Astrocyte (in vitro differentiated cells and primary cell): ENCODE data around the gene CLN3. TPM values are rescaled to one million over a fixed set of nuclear protein-coding genes. Genes with fewer than 3 reads are reported as not detected.

Experiments
- DNase-seq: peaks from one replicate; pipeline ENCODE4 v3.0.0-alpha.2; 2010; ENCODE audit warnings: low read depth
- FAIRE-seq: peaks from 2 replicates; lab custom pipeline; 2011; peaks lifted over from hg19 to GRCh38; lab: Jason Lieb, UNC
- H2AFZ ChIP-seq: 2 replicates; pipeline ENCODE4 v1.6.0; 2012; ENCODE audit warnings: low read depth, low read length, inconsistent platforms
- H3K27ac ChIP-seq: 2 replicates; pipeline ENCODE4 v1.5.1; 2011; ENCODE audit warnings: low read depth, low read length, inconsistent platforms
- H3K27me3 ChIP-seq: 2 replicates; pipeline ENCODE4 v1.6.0; 2011; ENCODE audit warnings: low read length, inconsistent platforms; ENCODE audit not compliant: insufficient read depth
- H3K36me3 ChIP-seq: 2 replicates; pipeline ENCODE4 v1.5.1; 2011; ENCODE audit warnings: low read length, inconsistent platforms; ENCODE audit not compliant: insufficient read depth
- H3K4me1 ChIP-seq: 2 replicates; pipeline ENCODE4 v1.5.1; 2011; ENCODE audit warnings: low read length, inconsistent platforms; ENCODE audit not compliant: insufficient read depth
- H3K4me2 ChIP-seq: 2 replicates; pipeline ENCODE4 v1.6.0; 2012; ENCODE audit warnings: low read length, inconsistent platforms
- H3K4me3 ChIP-seq: 2 replicates; pipeline ENCODE4 v1.5.1; 2011; ENCODE audit warnings: low read depth, mild to moderate bottlenecking, low read length, inconsistent platforms; ENCODE audit not compliant: insufficient read depth
- H3K79me2 ChIP-seq: 2 replicates; pipeline ENCODE4 v1.6.0; 2012; ENCODE audit warnings: mild to moderate bottlenecking, low read length, inconsistent platforms; ENCODE audit not compliant: insufficient read depth
- H3K9ac ChIP-seq: 2 replicates; pipeline ENCODE4 v1.6.0; 2012; ENCODE audit warnings: mild to moderate bottlenecking, low read length, inconsistent platforms
- H3K9me3 ChIP-seq: 2 replicates; pipeline ENCODE4 v1.5.1; 2012; ENCODE audit warnings: low read depth, mild to moderate bottlenecking, low read length, inconsistent platforms; ENCODE audit not compliant: insufficient read depth
- H4K20me1 ChIP-seq: 2 replicates; pipeline ENCODE4 v1.6.0; 2012; ENCODE audit warnings: low read length, inconsistent platforms; ENCODE audit not compliant: insufficient read depth
- H3K27ac Mint-ChIP-seq: one replicate; pipeline ENCODE4 v1.8.0; 2021; ENCODE audit warnings: mild to moderate bottlenecking, mixed read lengths; ENCODE audit not compliant: unreplicated experiment
- H3K27me3 Mint-ChIP-seq: one replicate; pipeline ENCODE4 v1.8.0; 2021; ENCODE audit warnings: low read depth, mixed read lengths; ENCODE audit not compliant: unreplicated experiment
- H3K36me3 Mint-ChIP-seq: one replicate; pipeline ENCODE4 v1.8.0; 2021; ENCODE audit warnings: low read depth, mixed read lengths; ENCODE audit not compliant: unreplicated experiment
- H3K4me1 Mint-ChIP-seq: one replicate; pipeline ENCODE4 v1.8.0; 2021; ENCODE audit warnings: low read depth, mixed read lengths; ENCODE audit not compliant: unreplicated experiment
- H3K4me3 Mint-ChIP-seq: one replicate; pipeline ENCODE4 v1.8.0; 2021; ENCODE audit warnings: mild to moderate bottlenecking, moderate library complexity, mixed read lengths; ENCODE audit not compliant: unreplicated experiment
- H3K9me3 Mint-ChIP-seq: one replicate; pipeline ENCODE4 v1.8.0; 2021; ENCODE audit warnings: mild to moderate bottlenecking, mixed read lengths; ENCODE audit not compliant: unreplicated experiment
- CTCF ChIP-seq: IDR thresholded peaks from 2 replicates; pipeline ENCODE4 v1.5.1; 2011; ENCODE audit warnings: low read depth, mild to moderate bottlenecking, inconsistent platforms, low read length, moderate library complexity; ENCODE audit not compliant: insufficient read depth
- EZH2 ChIP-seq: IDR thresholded peaks from 2 replicates; pipeline ENCODE4 v1.6.1; 2012; ENCODE audit warnings: mild to moderate bottlenecking, low read length, inconsistent platforms; ENCODE audit not compliant: insufficient read depth
- total RNA-seq: library from RNA; stranded (reverse); gene quantifications from 2 replicates; pipeline ENCODE4 v1.2.1, GENCODE V29; 2021

Gene CLN3
- total RNA-seq, 1 donor from 2014 or later = 26.0 TPM

GRCh38 chr16:28526201-28527099 is 34.6 kb upstream of the CLN3 start:
- Mint-ChIP-seq H3K4me3 (no peak overlapping the region), H3K27me3 (peaks cover 14% of the 10 kb centered on the region), H3K27ac (peak overlapping the region; percentile 20), H3K9me3 (peaks cover 3% of the 10 kb centered on the region), H3K36me3 (peaks cover under 1% of the 10 kb centered on the region), H3K4me1 (no peaks in the 10 kb centered on the region)
- no peaks in the 10 kb centered on the region for H3K79me2 ChIP-seq
- no peak overlapping the region for H3K27ac ChIP-seq
- H3K27me3 ChIP-seq = no peaks in the 10 kb centered on the region
- no peak overlapping the region for H3K4me2 ChIP-seq
- TF ChIP-seq CTCF (no peak), EZH2 (no peak)
- FAIRE-seq (no peak), DNase-seq (no peak)
- H4K20me1 ChIP-seq = no peaks in the 10 kb centered on the region
- H3K4me1 ChIP-seq = no peaks in the 10 kb centered on the region
- H3K9ac ChIP-seq = no peak overlapping the region
- no peak overlapping the region for H3K4me3 ChIP-seq
- no peaks in the 10 kb centered on the region for H3K9me3 ChIP-seq
- no peak overlapping the region for H2AFZ ChIP-seq
- H3K36me3 ChIP-seq = no peaks in the 10 kb centered on the region

- peaks cover 20% of the 10 kb centered on the region for H3K27me3 Mint-ChIP-seq
- Histone ChIP-seq H3K9ac (no peak overlapping the region), H3K36me3 (no peaks in the 10 kb centered on the region), H4K20me1 (no peaks in the 10 kb centered on the region), H3K27me3 (no peaks in the 10 kb centered on the region), H2AFZ (no peak overlapping the region), H3K4me1 (no peaks in the 10 kb centered on the region), H3K4me2 (no peak overlapping the region), H3K79me2 (no peaks in the 10 kb centered on the region), H3K4me3 (no peak overlapping the region), H3K9me3 (no peaks in the 10 kb centered on the region), H3K27ac (no peak overlapping the region)
- DNase-seq = no peak
- peaks cover 4% of the 10 kb centered on the region for H3K36me3 Mint-ChIP-seq
- peaks cover 3% of the 10 kb centered on the region for H3K9me3 Mint-ChIP-seq
- no peaks in the 10 kb centered on the region for H3K4me1 Mint-ChIP-seq
- FAIRE-seq = no peak
- H3K4me3 Mint-ChIP-seq = no peak overlapping the region
- no peak for TF ChIP-seq EZH2
- no peak for TF ChIP-seq CTCF
- H3K27ac Mint-ChIP-seq = no peak overlapping the region
These were observed 32.9 kb upstream of the CLN3 start for GRCh38 chr16:28524681-28525171.

- Histone ChIP-seq H3K27me3 (no peaks in the 10 kb centered on the region), H4K20me1 (no peaks in the 10 kb centered on the region), H3K4me3 (no peak overlapping the region), H3K4me1 (no peaks in the 10 kb centered on the region), H3K4me2 (no peak overlapping the region), H2AFZ (no peak overlapping the region), H3K9me3 (no peaks in the 10 kb centered on the region), H3K9ac (no peak overlapping the region), H3K79me2 (no peaks in the 10 kb centered on the region), H3K36me3 (no peaks in the 10 kb centered on the region), H3K27ac (no peak overlapping the region)
- Mint-ChIP-seq H3K36me3 (peaks cover 4% of the 10 kb centered on the region), H3K27ac (no peak overlapping the region), H3K4me3 (no peak overlapping the region), H3K9me3 (peaks cover 3% of the 10 kb centered on the region), H3K4me1 (no peaks in the 10 kb centered on the region), H3K27me3 (peaks cover 20% of the 10 kb centered on the region)
- DNase-seq (no peak), FAIRE-seq (no peak)
- TF ChIP-seq EZH2 (no peak), CTCF (no peak)
These were observed 30.9 kb upstream of the CLN3 start for GRCh38 chr16:28522792-28523191.
